Calu3 (cell line): ENCODE measurements around the gene CALHM3. TPM values are rescaled to one million over a fixed set of nuclear protein-coding genes. Genes with fewer than 3 reads are reported as not detected.
A peak's percentile ranks its signal among the peaks of the same experiment; 100 is the strongest.

Experiments
- BruUV-seq: library from RNA; stranded (reverse); fragments of 400-500 nt; replicated peaks from 2 replicates; lab custom pipeline; 2021; lab: Mats Ljungman, UMichigan
- CTCF ChIA-PET: fragments of 300-600 bp; sonication (Branson Sonifier 250); formaldehyde crosslinking; loops from one replicate; lab custom pipeline; 2022; ENCODE audit warnings: antibody characterized with exemption; lab: Charles Lee
- DNase-seq: peaks from one replicate; pipeline ENCODE4 v3.0.0; 2022
- H3K27ac Mint-ChIP-seq: one replicate; pipeline ENCODE4 v1.8.0; 2022; ENCODE audit warnings: mixed read lengths; ENCODE audit not compliant: unreplicated experiment
- H3K27me3 Mint-ChIP-seq: one replicate; pipeline ENCODE4 v1.8.0; 2022; ENCODE audit warnings: mixed read lengths; ENCODE audit not compliant: unreplicated experiment
- H3K36me3 Mint-ChIP-seq: one replicate; pipeline ENCODE4 v1.8.0; 2022; ENCODE audit warnings: mild to moderate bottlenecking, moderate library complexity, mixed read lengths; ENCODE audit not compliant: insufficient read depth, unreplicated experiment
- H3K4me1 Mint-ChIP-seq: one replicate; pipeline ENCODE4 v1.8.0; 2022; ENCODE audit warnings: mild to moderate bottlenecking, low read depth, mixed read lengths; ENCODE audit not compliant: unreplicated experiment
- H3K4me3 Mint-ChIP-seq: one replicate; pipeline ENCODE4 v1.8.0; 2022; ENCODE audit warnings: mild to moderate bottlenecking, low read depth, moderate library complexity, mixed read lengths; ENCODE audit not compliant: unreplicated experiment
- H3K9me3 Mint-ChIP-seq: one replicate; pipeline ENCODE4 v1.8.0; 2022; ENCODE audit warnings: low read depth, mixed read lengths; ENCODE audit not compliant: unreplicated experiment
- intact Hi-C: fragments of 100-400 bp; cut with micrococcal nuclease; formaldehyde crosslinking; loops from one replicate; pipeline ENCODE4 v1.10.0; 2022; ENCODE audit not compliant: unreplicated experiment
- total RNA-seq: library from RNA; stranded (reverse); gene quantifications from 2 replicates; pipeline ENCODE4 v1.2.3, GENCODE V29; 2022
- TF ChIP-seq, protein P1 (sequence below): fragments of 200-600 bp; IDR thresholded peaks from one replicate; pipeline ENCODE4 v1.8.0; 2022; ENCODE audit warnings: antibody characterized with exemption; ENCODE audit not compliant: unreplicated experiment

CALHM3 gene
- total RNA-seq, 1 experiment from 2014 or later: not detected

- TF ChIP-seq, protein P1, sequence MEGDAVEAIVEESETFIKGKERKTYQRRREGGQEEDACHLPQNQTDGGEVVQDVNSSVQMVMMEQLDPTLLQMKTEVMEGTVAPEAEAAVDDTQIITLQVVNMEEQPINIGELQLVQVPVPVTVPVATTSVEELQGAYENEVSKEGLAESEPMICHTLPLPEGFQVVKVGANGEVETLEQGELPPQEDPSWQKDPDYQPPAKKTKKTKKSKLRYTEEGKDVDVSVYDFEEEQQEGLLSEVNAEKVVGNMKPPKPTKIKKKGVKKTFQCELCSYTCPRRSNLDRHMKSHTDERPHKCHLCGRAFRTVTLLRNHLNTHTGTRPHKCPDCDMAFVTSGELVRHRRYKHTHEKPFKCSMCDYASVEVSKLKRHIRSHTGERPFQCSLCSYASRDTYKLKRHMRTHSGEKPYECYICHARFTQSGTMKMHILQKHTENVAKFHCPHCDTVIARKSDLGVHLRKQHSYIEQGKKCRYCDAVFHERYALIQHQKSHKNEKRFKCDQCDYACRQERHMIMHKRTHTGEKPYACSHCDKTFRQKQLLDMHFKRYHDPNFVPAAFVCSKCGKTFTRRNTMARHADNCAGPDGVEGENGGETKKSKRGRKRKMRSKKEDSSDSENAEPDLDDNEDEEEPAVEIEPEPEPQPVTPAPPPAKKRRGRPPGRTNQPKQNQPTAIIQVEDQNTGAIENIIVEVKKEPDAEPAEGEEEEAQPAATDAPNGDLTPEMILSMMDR: no peak
- DNase-seq: peak; percentile 47
- CTCF ChIA-PET: interaction anchor here (0.5 to 1.1 kb wide), 3 partner anchors 10 to 30 kb away, joined by 3 to 4 read pairs (median 3); no protein-coding TSS in a partner anchor
- Mint-ChIP-seq H3K27ac (no peak overlapping the region), H3K4me3 (no peak overlapping the region), H3K36me3 (no peaks in the 10 kb centered on the region), H3K9me3 (no peaks in the 10 kb centered on the region), H3K27me3 (peaks cover 6% of the 10 kb centered on the region), H3K4me1 (peaks cover 45% of the 10 kb centered on the region)
- no TSS peak for BruUV-seq
- intact Hi-C loops: no loop called here
Observed at GRCh38 chr10:103512591-103513379, 33.7 kb upstream of the CALHM3 start.

DNA sequence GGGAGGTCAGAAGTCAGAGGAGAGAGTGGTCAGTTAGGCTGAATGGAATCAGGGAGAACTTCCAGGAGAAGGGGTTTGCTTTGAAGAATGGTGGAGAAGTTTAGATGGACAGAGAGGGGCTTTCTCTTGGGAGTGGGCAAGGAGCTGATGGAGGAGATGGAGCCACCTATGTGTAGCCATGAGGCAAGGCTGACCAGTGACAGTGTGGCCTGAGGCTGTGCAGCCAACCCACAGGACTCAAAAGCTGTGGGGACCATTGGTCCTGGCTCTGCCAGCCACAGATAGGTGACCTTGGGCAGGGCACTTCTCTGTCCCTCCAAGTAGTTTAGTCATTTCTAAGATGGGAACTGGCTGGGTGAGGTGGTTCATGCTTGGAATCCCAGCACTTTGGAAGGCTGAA lies 33.1 kb upstream of the CALHM3 start:
- TF ChIP-seq, protein P1: no peak
- H3K4me3 Mint-ChIP-seq: no peak overlapping the region
- no peak overlapping the region for H3K27ac Mint-ChIP-seq
- peaks cover 12% of the 10 kb centered on the region for H3K27me3 Mint-ChIP-seq
- BruUV-seq: no TSS peak
- H3K9me3 Mint-ChIP-seq: no peaks in the 10 kb centered on the region
- H3K36me3 Mint-ChIP-seq: no peaks in the 10 kb centered on the region
- CTCF ChIA-PET: interaction anchor here (0.5 to 1.1 kb wide), 3 partner anchors 9 to 30 kb away, joined by 3 to 4 read pairs (median 3); no protein-coding TSS in a partner anchor
- intact Hi-C loops: no loop called here
- DNase-seq: no peak
- H3K4me1 Mint-ChIP-seq: peaks cover 39% of the 10 kb centered on the region

DNA sequence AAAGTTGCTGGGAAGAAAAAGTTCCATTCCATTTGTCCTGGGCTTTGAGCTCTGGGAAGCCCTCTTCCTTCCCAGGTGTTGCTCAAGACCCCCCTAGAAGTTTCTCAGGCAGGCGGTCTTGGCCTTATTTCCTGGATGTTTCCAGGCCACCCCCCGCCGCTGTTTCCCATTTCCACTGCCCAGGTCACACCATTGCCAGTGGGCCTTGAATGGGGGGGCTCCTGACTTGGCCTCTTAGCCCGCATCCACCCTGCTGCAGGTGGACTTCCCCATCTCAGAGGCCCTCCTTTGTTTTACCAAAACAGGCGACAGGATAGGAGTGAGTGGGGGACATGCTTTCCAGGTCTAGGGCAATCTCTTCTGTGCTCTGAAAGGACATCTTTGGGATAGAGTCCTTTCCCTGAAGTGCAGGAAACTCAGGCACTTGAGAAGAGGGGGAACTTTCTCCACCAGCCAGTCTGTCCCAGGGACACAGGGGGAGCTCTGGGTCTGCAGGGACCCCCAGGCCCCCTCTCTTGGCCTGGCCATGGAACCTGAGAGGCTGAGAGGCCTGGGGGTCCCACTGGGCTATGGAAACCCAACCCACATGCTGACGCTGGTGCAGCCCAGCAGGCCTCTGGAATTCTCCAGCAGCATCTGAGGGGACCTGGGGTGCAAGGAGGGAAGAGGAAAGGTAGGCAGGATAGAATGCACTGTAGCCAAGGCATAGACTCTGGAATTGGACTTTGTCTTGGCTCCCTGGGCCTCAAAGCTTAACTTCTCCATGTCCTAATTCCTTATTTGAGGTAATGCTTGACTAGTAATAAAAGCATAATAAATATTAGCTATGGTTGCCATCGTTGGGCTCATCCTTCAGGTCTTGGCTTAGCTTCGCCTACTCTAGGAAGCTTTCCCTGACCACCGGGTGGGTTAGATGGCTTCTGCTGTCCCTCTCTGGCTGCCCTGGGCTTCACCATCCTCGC lies 32.0 kb upstream of the CALHM3 start:
- CTCF ChIA-PET: no interaction called here
- Mint-ChIP-seq H3K9me3 (no peaks in the 10 kb centered on the region), H3K4me3 (no peak overlapping the region), H3K36me3 (no peaks in the 10 kb centered on the region), H3K4me1 (peaks cover 30% of the 10 kb centered on the region), H3K27me3 (peaks cover 23% of the 10 kb centered on the region), H3K27ac (no peak overlapping the region)
- DNase-seq: no peak
- TF ChIP-seq, protein P1: no peak
- no TSS peak for BruUV-seq
- intact Hi-C loops: no loop called here

GRCh38 chr10:103510046-103510685 lies 31.1 kb upstream of the CALHM3 start:
- CTCF ChIA-PET: interaction anchor here (0.5 kb wide), 1 partner anchor 12 kb away, joined by 3 read pairs; no protein-coding TSS in a partner anchor

More at GRCh38 chr10:103510046-103510685, 31.1 kb upstream of the CALHM3 start:
- Mint-ChIP-seq H3K27ac (no peak overlapping the region), H3K4me1 (peaks cover 21% of the 10 kb centered on the region), H3K9me3 (no peaks in the 10 kb centered on the region), H3K4me3 (no peak overlapping the region), H3K36me3 (no peaks in the 10 kb centered on the region), H3K27me3 (peaks cover 23% of the 10 kb centered on the region)
- BruUV-seq: no TSS peak
- intact Hi-C loops: no loop called here
- TF ChIP-seq, protein P1: no peak
- no peak for DNase-seq
